Keratinocyte (primary cell): ENCODE measurements around the gene SURF2.

Source experiments
- EZH2 ChIP-seq: IDR thresholded peaks from one replicate; pipeline ENCODE4 v1.6.1; 2012; ENCODE audit warnings: inconsistent platforms, mild to moderate bottlenecking, low read length, moderate library complexity
- TF ChIP-seq, protein P1 (sequence below), 3 experiments: IDR thresholded peaks in 1 of 3; conservative IDR thresholded peaks in 1 of 3; optimal IDR thresholded peaks in 1 of 3; 2 replicates in 2 of 3; 3 replicates in 1 of 3; pipeline versions ENCODE3 to v1.5.1; 2011; ENCODE audit warnings: low read length in 3 of 3, mild to moderate bottlenecking in 3 of 3, moderate library complexity in 2 of 3, control low read depth in 1 of 3, inconsistent platforms in 1 of 3; ENCODE audit not compliant: insufficient read depth in 2 of 3; ENCODE audit errors: extremely low read depth in 1 of 3

DNA sequence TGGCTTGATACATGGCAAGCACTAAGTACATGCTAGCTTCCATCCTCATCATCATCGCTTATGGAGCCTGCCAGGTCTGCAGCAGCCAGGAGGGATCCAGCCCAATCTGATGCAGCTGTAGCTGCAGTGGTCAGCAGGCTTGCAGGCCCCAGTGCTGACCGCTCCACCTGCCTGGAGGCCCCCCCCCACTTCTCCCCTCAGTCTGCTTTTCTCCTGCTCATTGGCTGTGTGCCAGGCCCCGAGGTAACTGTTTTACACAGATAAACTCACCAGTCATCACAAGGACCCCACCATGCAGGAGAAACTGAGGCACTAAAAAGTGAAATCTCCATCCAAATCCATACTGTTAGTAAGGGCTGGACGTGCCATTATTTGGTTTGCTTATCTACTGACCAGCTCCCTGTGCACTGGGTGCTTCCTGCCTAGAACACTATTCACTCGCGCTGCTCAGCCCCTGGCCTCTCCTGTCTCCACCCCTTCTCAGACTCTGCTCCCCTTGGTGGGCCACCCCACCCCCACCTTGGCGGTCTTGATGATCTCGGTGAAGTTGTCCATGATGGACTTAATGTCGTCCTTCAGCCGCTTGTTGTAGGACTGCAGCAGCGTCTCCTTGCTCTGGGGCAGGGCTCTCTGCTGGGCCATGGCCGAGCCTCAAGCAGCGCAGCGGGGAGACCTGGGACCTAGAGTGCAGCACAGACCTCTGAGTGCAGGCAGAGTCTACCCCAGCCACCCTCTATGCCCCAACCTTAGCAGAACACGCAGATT, 10.1 kb upstream of the SURF2 start:
- TF ChIP-seq EZH2: no peak
- TF ChIP-seq, protein P1, sequence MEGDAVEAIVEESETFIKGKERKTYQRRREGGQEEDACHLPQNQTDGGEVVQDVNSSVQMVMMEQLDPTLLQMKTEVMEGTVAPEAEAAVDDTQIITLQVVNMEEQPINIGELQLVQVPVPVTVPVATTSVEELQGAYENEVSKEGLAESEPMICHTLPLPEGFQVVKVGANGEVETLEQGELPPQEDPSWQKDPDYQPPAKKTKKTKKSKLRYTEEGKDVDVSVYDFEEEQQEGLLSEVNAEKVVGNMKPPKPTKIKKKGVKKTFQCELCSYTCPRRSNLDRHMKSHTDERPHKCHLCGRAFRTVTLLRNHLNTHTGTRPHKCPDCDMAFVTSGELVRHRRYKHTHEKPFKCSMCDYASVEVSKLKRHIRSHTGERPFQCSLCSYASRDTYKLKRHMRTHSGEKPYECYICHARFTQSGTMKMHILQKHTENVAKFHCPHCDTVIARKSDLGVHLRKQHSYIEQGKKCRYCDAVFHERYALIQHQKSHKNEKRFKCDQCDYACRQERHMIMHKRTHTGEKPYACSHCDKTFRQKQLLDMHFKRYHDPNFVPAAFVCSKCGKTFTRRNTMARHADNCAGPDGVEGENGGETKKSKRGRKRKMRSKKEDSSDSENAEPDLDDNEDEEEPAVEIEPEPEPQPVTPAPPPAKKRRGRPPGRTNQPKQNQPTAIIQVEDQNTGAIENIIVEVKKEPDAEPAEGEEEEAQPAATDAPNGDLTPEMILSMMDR (optimal IDR thresholded peaks at IDR 0.05 in 1 of 3, IDR thresholded peaks at IDR 0.05 in 1 of 3, conservative IDR thresholded peaks at IDR 0.05 in 1 of 3; ENCODE audit: extremely low read depth in 1 of 3, insufficient read depth in 2 of 3, low read length in 3 of 3): no peak
